GM18505 (cell line): ENCODE data around the gene MRPS9.

Source experiments
- ATAC-seq: cut with Tn5 transposase; IDR thresholded peaks from one replicate; pipeline ENCODE4 v1.9.1; 2021; ENCODE audit not compliant: unreplicated experiment
- POLR2A ChIP-seq: IDR thresholded peaks from 4 replicates; pipeline ENCODE4 v1.6.1; 2011; ENCODE audit warnings: borderline replicate concordance; ENCODE audit not compliant: insufficient read depth, insufficient read length; ENCODE audit errors: extremely low read depth

Gene MRPS9

GRCh38 chr2:105037572-105038382, at the start of gene MRPS9:
Gene MRPS9 (plus strand): TSS chr2:105038069. CDS start chr2:105038093, 24 bp downstream.
- peak; percentile 92 for TF ChIP-seq POLR2A
- peak; percentile 99 for ATAC-seq

- no peak for TF ChIP-seq POLR2A
Measured at GRCh38 chr2:105005181-105005951, 32.5 kb upstream of the MRPS9 start.

GRCh38 chr2:105007367-105007766, 30.5 kb upstream of the MRPS9 start:
- ATAC-seq = no peak
- TF ChIP-seq POLR2A = no peak

More at GRCh38 chr2:105005181-105005951, 32.5 kb upstream of the MRPS9 start:
- no peak for ATAC-seq

GRCh38 chr2:105032476-105032875, 5.4 kb upstream of the MRPS9 start:
- ATAC-seq = no peak
- TF ChIP-seq POLR2A = no peak

GRCh38 chr2:105034170-105034569, 3.7 kb upstream of the MRPS9 start:
- TF ChIP-seq POLR2A = no peak
- ATAC-seq = no peak

- no peak for TF ChIP-seq POLR2A
- no peak for ATAC-seq
Measured at GRCh38 chr2:105038383-105039061, 653 bp downstream of the MRPS9 start.

GRCh38 chr2:105039559-105039958, 1.7 kb downstream of the MRPS9 start:
- no peak for ATAC-seq
- TF ChIP-seq POLR2A = no peak

- TF ChIP-seq POLR2A = no peak
- ATAC-seq = no peak
Measured at GRCh38 chr2:105042189-105042588, 4.3 kb downstream of the MRPS9 start.

GRCh38 chr2:105052773-105053172, 14.9 kb downstream of the MRPS9 start:
- no peak for TF ChIP-seq POLR2A
- no peak for ATAC-seq

- ATAC-seq = no peak
- no peak for TF ChIP-seq POLR2A
Measured at GRCh38 chr2:105055613-105056012, 17.7 kb downstream of the MRPS9 start.

- ATAC-seq = no peak
Measured at GRCh38 chr2:105056245-105056644, 18.4 kb downstream of the MRPS9 start.

GRCh38 chr2:105057005-105057404, 19.1 kb downstream of the MRPS9 start:
- no peak for ATAC-seq
- no peak for TF ChIP-seq POLR2A

More at GRCh38 chr2:105056245-105056644, 18.4 kb downstream of the MRPS9 start:
- TF ChIP-seq POLR2A = no peak

- TF ChIP-seq POLR2A = no peak
- ATAC-seq = no peak
Measured at GRCh38 chr2:105061560-105061959, 23.7 kb downstream of the MRPS9 start.

- no peak for ATAC-seq
- no peak for TF ChIP-seq POLR2A
Measured at GRCh38 chr2:105062158-105062557, 24.3 kb downstream of the MRPS9 start.

- no peak for ATAC-seq
- no peak for TF ChIP-seq POLR2A
Measured at GRCh38 chr2:105068387-105068786, 30.5 kb downstream of the MRPS9 start.
